WERI-Rb-1 (cell line): ENCODE data around the gene GALNT6.

Source experiments
- DNase-seq: peaks from one replicate; pipeline ENCODE4 v3.0.0-alpha.2; 2020
- H3K27ac ChIP-seq: fragments of 250-450 bp; sonication (Bioruptor Pico); 2 replicates; pipeline ENCODE4 v1.5.1; 2020; ENCODE audit warnings: mild to moderate bottlenecking, moderate library complexity
- H3K27me3 ChIP-seq: fragments of 250-450 bp; sonication (Bioruptor Pico); 2 replicates; pipeline ENCODE4 v1.5.1; 2021; ENCODE audit warnings: mild to moderate bottlenecking, low read depth, moderate library complexity; ENCODE audit not compliant: insufficient read depth, severe bottlenecking
- H3K36me3 ChIP-seq: fragments of 250-450 bp; sonication (Bioruptor Pico); 2 replicates; pipeline ENCODE4 v1.5.1; 2020; ENCODE audit warnings: mild to moderate bottlenecking, moderate library complexity
- H3K4me3 ChIP-seq: 2 replicates; pipeline ENCODE4 v1.5.1; 2011; ENCODE audit warnings: low read depth, mild to moderate bottlenecking, control low read depth, low read length
- H3K9me3 ChIP-seq: fragments of 250-450 bp; sonication (Bioruptor Pico); 2 replicates; pipeline ENCODE4 v1.5.1; 2021; ENCODE audit warnings: mild to moderate bottlenecking, moderate library complexity; ENCODE audit not compliant: severe bottlenecking
- TF ChIP-seq, protein P1 (sequence below): IDR thresholded peaks from 2 replicates; pipeline ENCODE4 v1.5.1; 2011; ENCODE audit warnings: low read depth, mild to moderate bottlenecking, control low read depth, inconsistent platforms, low read length

The GALNT6 gene

DNA sequence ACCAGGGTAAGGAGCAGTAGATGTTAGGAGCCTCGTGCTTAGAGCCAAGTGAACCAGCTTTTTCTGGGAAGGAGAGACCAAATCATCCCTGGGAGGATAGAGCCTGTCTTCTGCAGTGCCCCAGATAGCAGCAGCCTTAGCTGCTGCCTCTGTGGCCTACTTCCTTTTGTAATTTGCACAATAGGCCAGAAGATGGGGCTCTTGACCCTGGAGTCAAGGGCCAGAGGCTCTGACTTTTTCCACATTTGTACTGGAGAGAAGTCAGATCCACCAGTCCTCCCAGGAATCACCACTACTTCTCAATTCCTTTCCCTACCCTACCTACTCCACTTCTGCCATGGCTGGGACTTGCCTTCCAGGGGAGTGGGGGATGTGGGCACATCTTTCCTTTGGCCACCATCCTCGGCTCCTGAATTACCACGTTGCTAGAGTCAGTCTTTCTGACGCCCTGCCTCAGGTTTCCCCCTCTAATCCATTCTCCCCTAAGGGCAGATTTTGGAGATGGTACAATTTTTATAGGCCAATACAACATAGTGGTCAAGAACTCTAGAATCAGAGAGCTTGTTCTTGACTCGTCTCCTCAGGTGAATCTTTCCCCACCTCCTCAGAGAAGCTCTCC lies 30.2 kb upstream of the GALNT6 start:
- H3K27ac ChIP-seq, result no peak overlapping the region
- no peak overlapping the region for H3K4me3 ChIP-seq
- TF ChIP-seq, protein P1, sequence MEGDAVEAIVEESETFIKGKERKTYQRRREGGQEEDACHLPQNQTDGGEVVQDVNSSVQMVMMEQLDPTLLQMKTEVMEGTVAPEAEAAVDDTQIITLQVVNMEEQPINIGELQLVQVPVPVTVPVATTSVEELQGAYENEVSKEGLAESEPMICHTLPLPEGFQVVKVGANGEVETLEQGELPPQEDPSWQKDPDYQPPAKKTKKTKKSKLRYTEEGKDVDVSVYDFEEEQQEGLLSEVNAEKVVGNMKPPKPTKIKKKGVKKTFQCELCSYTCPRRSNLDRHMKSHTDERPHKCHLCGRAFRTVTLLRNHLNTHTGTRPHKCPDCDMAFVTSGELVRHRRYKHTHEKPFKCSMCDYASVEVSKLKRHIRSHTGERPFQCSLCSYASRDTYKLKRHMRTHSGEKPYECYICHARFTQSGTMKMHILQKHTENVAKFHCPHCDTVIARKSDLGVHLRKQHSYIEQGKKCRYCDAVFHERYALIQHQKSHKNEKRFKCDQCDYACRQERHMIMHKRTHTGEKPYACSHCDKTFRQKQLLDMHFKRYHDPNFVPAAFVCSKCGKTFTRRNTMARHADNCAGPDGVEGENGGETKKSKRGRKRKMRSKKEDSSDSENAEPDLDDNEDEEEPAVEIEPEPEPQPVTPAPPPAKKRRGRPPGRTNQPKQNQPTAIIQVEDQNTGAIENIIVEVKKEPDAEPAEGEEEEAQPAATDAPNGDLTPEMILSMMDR, result peak; percentile 79
- H3K36me3 ChIP-seq, result no peaks in the 10 kb centered on the region
- peak; percentile 64 for DNase-seq
- no peaks in the 10 kb centered on the region for H3K27me3 ChIP-seq
- no peaks in the 10 kb centered on the region for H3K9me3 ChIP-seq

DNA sequence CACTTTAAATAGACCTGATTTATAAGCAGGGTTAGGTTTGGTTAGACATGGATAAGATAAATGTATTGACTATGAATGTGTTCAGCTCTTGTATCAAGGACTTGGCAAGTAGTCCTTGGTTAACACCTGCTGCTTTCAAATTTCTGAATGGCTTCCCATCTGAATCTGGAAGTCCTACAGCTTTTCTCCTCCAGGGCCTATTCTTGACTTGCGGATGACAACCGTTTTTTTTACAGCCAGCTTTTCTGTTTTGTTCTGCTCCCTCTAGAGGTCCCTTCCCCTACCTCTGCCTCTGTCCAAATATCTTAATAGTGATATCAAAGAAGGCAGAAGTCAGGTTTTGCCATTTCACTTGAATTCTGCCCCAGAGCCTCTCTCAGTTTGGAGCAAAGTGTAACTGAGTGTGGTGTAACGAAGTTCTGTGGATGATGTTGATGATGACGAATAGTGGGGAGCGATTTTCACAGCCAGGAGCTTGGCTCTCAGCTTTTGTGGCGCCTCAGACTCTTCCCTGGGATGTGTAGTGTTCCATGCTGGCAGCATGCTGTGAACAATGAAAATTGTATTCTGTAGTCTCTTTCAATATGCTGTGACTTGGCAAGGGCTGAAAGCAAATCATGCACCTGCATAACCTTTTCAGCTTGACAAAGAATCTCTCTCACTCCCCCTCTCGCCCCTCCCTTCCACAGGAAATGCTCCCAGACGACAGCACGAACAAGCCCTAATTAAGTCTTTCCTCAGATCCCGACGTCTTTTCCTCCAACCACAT lies 28.4 kb upstream of the GALNT6 start:
- no peak for DNase-seq
- no peak overlapping the region for H3K27ac ChIP-seq
- TF ChIP-seq, protein P1, result no peak
- H3K4me3 ChIP-seq, result no peak overlapping the region
- H3K36me3 ChIP-seq, result no peaks in the 10 kb centered on the region
- H3K27me3 ChIP-seq, result no peaks in the 10 kb centered on the region
- H3K9me3 ChIP-seq, result no peaks in the 10 kb centered on the region

DNA sequence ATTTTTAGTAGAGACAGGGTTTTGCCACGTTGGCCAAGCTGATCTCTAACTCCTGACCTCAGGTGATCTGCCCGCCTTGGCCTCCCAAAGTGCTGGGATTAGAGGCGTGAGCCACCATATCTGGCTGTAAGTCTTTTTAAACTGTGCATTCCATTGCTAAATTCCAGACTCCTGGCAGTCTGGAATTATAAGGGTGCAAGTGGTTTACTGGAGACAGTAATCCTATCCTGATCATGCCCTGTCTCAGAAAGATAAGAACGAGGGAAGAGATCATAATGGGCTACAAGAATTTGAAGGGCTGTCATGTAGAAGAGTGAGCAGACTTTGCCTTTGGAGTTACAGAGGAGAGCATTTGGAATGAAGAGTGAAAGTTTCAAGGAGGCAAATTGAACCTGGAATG lies 26.6 kb upstream of the GALNT6 start:
- no peaks in the 10 kb centered on the region for H3K36me3 ChIP-seq
- H3K9me3 ChIP-seq, result no peaks in the 10 kb centered on the region
- DNase-seq, result no peak
- H3K4me3 ChIP-seq, result no peak overlapping the region
- TF ChIP-seq, protein P1, result no peak
- no peaks in the 10 kb centered on the region for H3K27me3 ChIP-seq
- no peak overlapping the region for H3K27ac ChIP-seq

DNA sequence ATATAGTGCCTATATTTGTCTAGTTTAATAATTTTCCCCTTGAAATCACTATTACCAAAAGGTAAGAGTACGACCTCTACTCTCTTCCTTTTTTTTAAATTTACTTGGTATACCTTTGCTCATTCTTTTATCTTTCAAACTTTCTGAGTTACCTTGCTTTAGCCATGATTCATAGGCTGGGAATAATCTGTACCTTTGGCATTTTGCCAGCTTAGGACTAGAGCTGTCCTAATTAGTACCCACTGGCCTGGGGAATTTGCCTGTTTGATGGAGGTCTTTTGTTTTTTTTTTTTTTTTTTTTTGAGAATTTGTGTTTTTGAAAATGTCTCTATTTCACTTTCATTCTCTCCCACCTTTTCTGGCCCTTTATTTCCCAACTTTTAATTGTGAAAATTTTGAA lies 24.7 kb upstream of the GALNT6 start:
- no peaks in the 10 kb centered on the region for H3K36me3 ChIP-seq
- H3K27ac ChIP-seq, result no peak overlapping the region
- no peaks in the 10 kb centered on the region for H3K9me3 ChIP-seq
- H3K4me3 ChIP-seq, result no peak overlapping the region
- no peak for DNase-seq
- TF ChIP-seq, protein P1, result no peak
- H3K27me3 ChIP-seq, result no peaks in the 10 kb centered on the region

DNA sequence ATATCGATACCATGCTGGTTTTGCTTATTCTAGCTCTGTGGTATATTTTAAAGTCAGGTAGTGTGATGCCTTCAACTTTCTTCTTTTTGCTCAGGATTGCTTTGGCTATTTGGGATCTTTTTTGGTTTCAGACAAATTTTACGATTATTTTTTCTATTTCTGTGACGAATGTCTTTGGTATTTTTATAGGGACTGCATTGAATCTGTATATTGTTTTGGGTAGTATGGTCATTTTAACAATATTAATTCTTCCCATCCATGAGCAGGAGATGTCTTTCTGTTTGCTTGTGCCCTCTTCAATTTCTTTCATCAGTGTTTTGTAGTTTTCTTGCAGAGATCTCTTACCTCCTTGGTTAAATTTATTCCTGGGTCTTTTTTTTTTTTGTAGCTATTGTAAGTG lies 22.6 kb upstream of the GALNT6 start:
- Histone ChIP-seq H3K27ac (no peak overlapping the region), H3K36me3 (no peaks in the 10 kb centered on the region), H3K4me3 (no peak overlapping the region), H3K27me3 (no peaks in the 10 kb centered on the region), H3K9me3 (no peaks in the 10 kb centered on the region)
- no peak for DNase-seq
- TF ChIP-seq, protein P1, result no peak
